Measurements from ENCODE around the gene ZNF544. TPM values are rescaled to one million over a fixed set of nuclear protein-coding genes. Genes with fewer than 3 reads are reported as not detected.

The ZNF544 gene
- total RNA-seq, 1 donor from 2014 or later: 3.9 TPM

GRCh38 chr19:58296104-58296503, 67.4 kb downstream of the ZNF544 start:
- Histone ChIP-seq H3K36me3 (peaks cover 83 to 99% of the 10 kb centered on the region in 2 donors), H3K4me1 (no peaks in the 10 kb centered on the region), H3K4me3 (no peak overlapping the region), H3K27ac (no peak overlapping the region), H3K9me3 (peaks cover 47 to 95% of the 10 kb centered on the region in 2 donors), H3K27me3 (no peaks in the 10 kb centered on the region)
- intact Hi-C loops (cut with DNase I): no loop called here
- DNase-seq (ENCODE audit: low spot score in 2 of 2): no peak
- no peak for TF ChIP-seq CTCF (IDR thresholded peaks at IDR 0.05)

GRCh38 chr19:58300620-58301019, 71.9 kb downstream of the ZNF544 start:
- H3K27ac ChIP-seq: no peak overlapping the region
- intact Hi-C loops (cut with DNase I): loop anchor here (10.0 kb wide), 1 partner anchor 116 kb away; the partner anchor contains the start of gene ZNF274
- H3K9me3 ChIP-seq: peaks cover 11 to 69% of the 10 kb centered on the region in 2 donors
- H3K4me1 ChIP-seq: no peaks in the 10 kb centered on the region
- no peak overlapping the region for H3K4me3 ChIP-seq
- DNase-seq (ENCODE audit: low spot score in 2 of 2): no peak
- H3K36me3 ChIP-seq: peaks cover 37 to 59% of the 10 kb centered on the region in 2 donors
- no peaks in the 10 kb centered on the region for H3K27me3 ChIP-seq
- TF ChIP-seq CTCF (IDR thresholded peaks at IDR 0.05): no peak

- TF ChIP-seq CTCF (IDR thresholded peaks at IDR 0.05): no peak
- H3K9me3 ChIP-seq: peaks cover 8 to 39% of the 10 kb centered on the region in 2 donors
- DNase-seq (ENCODE audit: low spot score in 2 of 2): no peak
- peak overlapping the region in 1 of 2 donors; percentile 91 for H3K27ac ChIP-seq
- peaks cover 0 to 7% of the 10 kb centered on the region in 2 donors for H3K4me1 ChIP-seq
- peaks cover 8 to 48% of the 10 kb centered on the region in 2 donors for H3K36me3 ChIP-seq
- intact Hi-C loops (cut with DNase I): loop anchor here (10.0 kb wide), 1 partner anchor 119 kb away; the partner anchor contains the start of gene ZNF274
- no peaks in the 10 kb centered on the region for H3K27me3 ChIP-seq
- peak overlapping the region; percentile 77 to 87 for H3K4me3 ChIP-seq
These were observed 75.5 kb downstream of the ZNF544 start for GRCh38 chr19:58304255-58304654.

DNA sequence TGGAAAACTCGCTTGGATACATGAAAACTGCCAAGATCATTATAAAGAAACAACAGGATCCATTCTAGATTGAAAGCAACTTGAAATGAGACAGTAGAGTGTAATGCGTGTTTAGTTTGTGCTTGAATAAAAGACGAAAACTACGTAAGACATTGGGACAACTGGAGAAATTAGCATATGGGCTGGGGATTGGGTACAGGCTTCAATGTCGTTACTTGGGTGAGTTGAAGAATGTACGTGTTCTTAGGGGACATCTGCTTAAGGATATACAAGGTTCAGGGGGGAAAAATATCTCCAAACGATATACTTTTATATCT, 76.0 kb downstream of the ZNF544 start:
- Histone ChIP-seq H3K36me3 (peaks cover 3 to 49% of the 10 kb centered on the region in 2 donors), H3K4me1 (peaks cover 0 to 7% of the 10 kb centered on the region in 2 donors), H3K9me3 (peaks cover 4 to 39% of the 10 kb centered on the region in 2 donors), H3K27me3 (no peaks in the 10 kb centered on the region), H3K27ac (peak overlapping the region; percentile 84 to 91), H3K4me3 (peak overlapping the region; percentile 77 to 87)
- TF ChIP-seq CTCF (IDR thresholded peaks at IDR 0.05): no peak
- DNase-seq (ENCODE audit: low spot score in 2 of 2): no peak
- intact Hi-C loops (cut with DNase I): loop anchor here (1.0 to 10.0 kb wide), 7 partner anchors 23 to 1462 kb away; partner anchors contain the start of genes PEG3, ZIM2, ZNF274 and ZNF497

DNA sequence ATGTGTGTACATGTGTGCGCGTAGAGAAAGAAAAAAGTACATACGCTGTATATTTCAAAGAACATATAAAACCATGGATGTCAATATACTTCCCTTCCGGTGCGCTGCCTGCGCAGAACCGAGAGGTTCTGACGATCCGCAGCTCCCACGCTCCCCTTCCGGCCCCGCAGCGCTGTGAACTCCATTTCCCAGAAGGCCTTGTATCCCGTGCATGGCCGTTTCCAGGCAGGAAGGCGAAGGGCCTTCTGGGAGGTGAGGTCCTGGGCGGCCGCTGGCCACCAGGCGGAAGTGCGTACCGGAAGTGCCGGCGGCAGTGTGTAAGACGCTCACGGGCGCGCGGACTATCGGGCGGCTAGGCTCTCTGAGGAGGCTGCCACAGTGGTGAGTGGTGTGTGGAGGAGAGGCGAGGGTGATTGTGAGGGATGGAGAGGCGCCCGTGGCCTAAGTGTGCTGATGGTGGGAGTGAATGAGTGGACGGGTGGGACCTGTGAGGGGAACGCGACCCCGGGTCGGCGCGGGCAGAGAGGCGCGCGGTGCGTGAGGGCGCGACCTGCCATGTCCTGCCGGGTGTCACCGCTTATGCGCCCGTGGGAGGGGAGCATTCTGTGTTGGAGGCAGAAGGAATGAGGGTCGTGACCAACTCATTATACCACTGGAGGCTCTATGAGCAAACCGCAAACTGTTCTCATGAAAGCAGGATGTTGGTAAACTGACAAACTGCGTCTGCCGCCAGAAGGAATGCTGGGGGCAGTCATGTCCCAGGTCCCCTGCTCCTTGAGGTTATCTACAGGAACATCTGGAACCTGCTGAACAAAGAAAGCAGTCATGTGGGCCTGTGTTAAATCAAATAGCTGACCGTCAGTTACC, 76.6 kb downstream of the ZNF544 start, which contains the start of gene ERVK3-1:
ERVK3-1 (plus strand) TSS at position 313 of the 867 bp plus-strand sequence. CDS start 6,792 bp downstream, outside the sequence.
- H3K36me3 ChIP-seq: peaks cover 0 to 48% of the 10 kb centered on the region in 2 donors
- H3K4me3 ChIP-seq: peak within 1 kb of the TSS; percentile 77 to 87
- peaks cover 0 to 7% of the 10 kb centered on the region in 2 donors for H3K4me1 ChIP-seq
- peaks cover 0 to 33% of the 10 kb centered on the region in 2 donors for H3K9me3 ChIP-seq
- peak within 1 kb of the TSS; percentile 84 to 91 for H3K27ac ChIP-seq
- no peaks in the 10 kb centered on the region for H3K27me3 ChIP-seq
- TF ChIP-seq CTCF (IDR thresholded peaks at IDR 0.05): peak in 1 of 3 experiments; percentile 48
- DNase-seq (ENCODE audit: low spot score in 2 of 2): peak; percentile 88 to 98
- intact Hi-C loops (cut with DNase I): loop anchor here (1.0 to 10.0 kb wide), 7 partner anchors 22 to 1463 kb away; partner anchors contain the start of genes PEG3, ZIM2, ZNF274 and ZNF497
